IMR-90 (cell line): ENCODE measurements around the gene ANGEL1. TPM values are rescaled to one million over a fixed set of nuclear protein-coding genes. Genes with fewer than 3 reads are reported as not detected.

Experiments used
- ATAC-seq: fragments of 200-7000 bp; cut with Tn5 transposase; 2 replicates; pipeline ENCODE4 v1.9.1; 2020; ENCODE audit warnings: low read depth, mild to moderate bottlenecking, moderate library complexity
- BruUV-seq: library from RNA; stranded (reverse); fragments of 400-500 nt; replicated peaks from 2 replicates; lab custom pipeline; 2021; lab: Mats Ljungman, UMichigan
- CTCF ChIA-PET: fragments of 300-600 bp; formaldehyde crosslinking; extraction: SDS; loops from one replicate; lab custom pipeline; 2021; ENCODE audit warnings: antibody characterized with exemption; lab: Yijun Ruan, JAX
- POLR2A ChIA-PET: fragments of 300-600 bp; sonication (Branson Sonifier 250); formaldehyde crosslinking; loops from one replicate; lab custom pipeline; 2022; ENCODE audit warnings: antibody characterized with exemption; ENCODE audit not compliant: unreplicated experiment; lab: Charles Lee
- DNase-seq: peaks from one replicate; pipeline ENCODE4 v3.0.0; 2013
- H2AFZ ChIP-seq: replicated peaks from 2 replicates; pipeline ENCODE3; 2013; ENCODE audit warnings: low read length, mild to moderate bottlenecking; ENCODE audit not compliant: poor library complexity
- H2AK5ac ChIP-seq: 2 replicates; pipeline ENCODE4 v1.6.1; 2013; ENCODE audit warnings: low read depth, low read length, inconsistent platforms
- H2AK9ac ChIP-seq: replicated peaks from 2 replicates; pipeline ENCODE3; 2013; ENCODE audit warnings: mild to moderate bottlenecking, low read depth, low read length, moderate library complexity; ENCODE audit not compliant: poor library complexity
- H2BK120ac ChIP-seq: 2 replicates; pipeline ENCODE4 v1.6.1; 2013; ENCODE audit warnings: low read depth, low read length, inconsistent platforms
- H2BK15ac ChIP-seq: 3 replicates; pipeline ENCODE4 v1.6.1; 2013; ENCODE audit warnings: low read depth, low read length, inconsistent platforms
- H2BK20ac ChIP-seq: 2 replicates; pipeline ENCODE4 v1.6.1; 2013; ENCODE audit warnings: low read depth, mild to moderate bottlenecking, inconsistent platforms, low read length, moderate library complexity
- H2BK5ac ChIP-seq: 2 replicates; pipeline ENCODE4 v1.6.1; 2013; ENCODE audit warnings: mild to moderate bottlenecking, low read depth, low read length, inconsistent platforms; ENCODE audit not compliant: poor library complexity, severe bottlenecking
- H3K14ac ChIP-seq: replicated peaks from 2 replicates; pipeline ENCODE4 v1.6.1; 2013; ENCODE audit warnings: low read depth, low read length, inconsistent platforms
- H3K18ac ChIP-seq: 2 replicates; pipeline ENCODE4 v1.6.1; 2013; ENCODE audit warnings: low read depth, low read length, control low read depth
- H3K23ac ChIP-seq: 2 replicates; pipeline ENCODE4 v1.6.1; 2013; ENCODE audit warnings: low read depth, low read length, inconsistent platforms
- H3K27ac ChIP-seq: 2 replicates; pipeline ENCODE4 v1.5.1; 2013; ENCODE audit warnings: mild to moderate bottlenecking, control low read depth, low read length; ENCODE audit not compliant: insufficient read depth
- H3K27me3 ChIP-seq: 2 replicates; pipeline ENCODE4 v1.6.1; 2013; ENCODE audit warnings: low read length; ENCODE audit not compliant: control insufficient read depth, insufficient read depth
- H3K36me3 ChIP-seq: 2 replicates; pipeline ENCODE4 v1.6.1; 2013; ENCODE audit warnings: low read length, mixed read lengths; ENCODE audit not compliant: control insufficient read depth, insufficient read depth
- H3K4ac ChIP-seq: 2 replicates; pipeline ENCODE4 v1.6.1; 2013; ENCODE audit warnings: low read depth, low read length, inconsistent platforms
- H3K4me1 ChIP-seq: 2 replicates; pipeline ENCODE4 v1.6.1; 2013; ENCODE audit warnings: low read length, mixed read lengths; ENCODE audit not compliant: control insufficient read depth, insufficient read depth
- H3K4me2 ChIP-seq: 2 replicates; pipeline ENCODE4 v1.6.1; 2013; ENCODE audit warnings: low read depth, mild to moderate bottlenecking, control low read depth, low read length, moderate library complexity
- H3K4me3 ChIP-seq: 2 replicates; pipeline ENCODE4 v1.5.1; 2013; ENCODE audit warnings: low read depth, mild to moderate bottlenecking, control low read depth, low read length, moderate library complexity; ENCODE audit not compliant: insufficient read depth
- H3K56ac ChIP-seq: 2 replicates; pipeline ENCODE4 v1.6.1; 2013; ENCODE audit warnings: low read length, inconsistent platforms; ENCODE audit not compliant: insufficient read depth; ENCODE audit errors: extremely low read depth
- H3K79me1 ChIP-seq, 2 experiments: 2 replicates each; pipeline ENCODE4 v1.6.1; 2013; ENCODE audit warnings: low read length in 2 of 2, inconsistent platforms in 1 of 2, low read depth in 1 of 2
- H3K9ac ChIP-seq: 2 replicates; pipeline ENCODE4 v1.6.1; 2013; ENCODE audit warnings: low read depth, low read length, control low read depth
- H3K9me1 ChIP-seq: 2 replicates; pipeline ENCODE4 v1.6.1; 2013; ENCODE audit warnings: low read length, inconsistent platforms; ENCODE audit not compliant: insufficient read depth
- H3K9me3 ChIP-seq: 2 replicates; pipeline ENCODE4 v1.6.1; 2013; ENCODE audit warnings: low read length; ENCODE audit not compliant: control insufficient read depth, insufficient read depth
- H4K20me1 ChIP-seq: 2 replicates; pipeline ENCODE4 v1.6.1; 2013; ENCODE audit warnings: low read length, inconsistent platforms; ENCODE audit not compliant: insufficient read depth
- H4K5ac ChIP-seq: 2 replicates; pipeline ENCODE4 v1.6.1; 2013; ENCODE audit warnings: mild to moderate bottlenecking, low read depth, low read length, control low read depth
- H4K8ac ChIP-seq, 2 experiments: 2 replicates each; pipeline ENCODE4 v1.6.1; 2013; ENCODE audit warnings: low read depth in 2 of 2, low read length in 2 of 2, control low read depth in 1 of 2, inconsistent platforms in 1 of 2
- H4K91ac ChIP-seq: 2 replicates; pipeline ENCODE4 v1.6.1; 2013; ENCODE audit warnings: low read depth, low read length, inconsistent platforms; ENCODE audit not compliant: insufficient read depth
- BHLHE40 ChIP-seq: fragments of 150-350 bp; IDR thresholded peaks from 2 replicates; pipeline ENCODE4 v1.6.1; 2016; ENCODE audit warnings: mild to moderate bottlenecking, low read depth, low read length
- CEBPB ChIP-seq: IDR thresholded peaks from 2 replicates; pipeline ENCODE4 v1.6.1; 2012; ENCODE audit warnings: low read depth, low read length, improper control_type of control experiment
- CHD1 ChIP-seq: IDR thresholded peaks from 2 replicates; pipeline ENCODE4 v1.6.1; 2012; ENCODE audit warnings: low read depth, low read length, improper control_type of control experiment
- FOS ChIP-seq: fragments of 150-350 bp; IDR thresholded peaks from 2 replicates; pipeline ENCODE4 v1.6.1; 2016; ENCODE audit warnings: low read depth, low read length
- MAFK ChIP-seq: IDR thresholded peaks from 2 replicates; pipeline ENCODE4 v1.6.1; 2012; ENCODE audit warnings: low read depth, low read length, improper control_type of control experiment
- MAZ ChIP-seq: IDR thresholded peaks from 2 replicates; pipeline ENCODE4 v1.6.1; 2012; ENCODE audit warnings: low read depth, mild to moderate bottlenecking, low read length, improper control_type of control experiment, moderate library complexity, borderline replicate concordance
- MXI1 ChIP-seq: IDR thresholded peaks from 2 replicates; pipeline ENCODE4 v1.6.1; 2012; ENCODE audit warnings: low read depth, mild to moderate bottlenecking, low read length, moderate library complexity, borderline replicate concordance
- NFE2L2 ChIP-seq: fragments of 150-350 bp; IDR thresholded peaks from 2 replicates; pipeline ENCODE4 v1.6.1; 2016; ENCODE audit warnings: low read depth, mild to moderate bottlenecking, low read length
- POLR2A ChIP-seq: IDR thresholded peaks from 2 replicates; pipeline ENCODE4 v1.6.1; 2012; ENCODE audit warnings: mild to moderate bottlenecking, low read depth, low read length
- RAD21 ChIP-seq: IDR thresholded peaks from 2 replicates; pipeline ENCODE4 v1.6.1; 2012; ENCODE audit warnings: low read length, improper control_type of control experiment
- RCOR1 ChIP-seq: IDR thresholded peaks from 2 replicates; pipeline ENCODE4 v1.6.1; 2012; ENCODE audit warnings: mild to moderate bottlenecking, low read length, improper control_type of control experiment; ENCODE audit not compliant: insufficient replicate concordance
- RFX5 ChIP-seq: IDR thresholded peaks from 2 replicates; pipeline ENCODE4 v1.8.0; 2012; ENCODE audit warnings: low read depth, mild to moderate bottlenecking, low read length, moderate library complexity
- SMC3 ChIP-seq: fragments of 150-350 bp; IDR thresholded peaks from 2 replicates; pipeline ENCODE4 v1.6.1; 2016; ENCODE audit warnings: low read depth, mild to moderate bottlenecking, antibody characterized with exemption, low read length, moderate library complexity
- USF2 ChIP-seq: fragments of 150-350 bp; IDR thresholded peaks from 2 replicates; pipeline ENCODE4 v1.6.1; 2017; ENCODE audit warnings: mild to moderate bottlenecking, antibody characterized with exemption, low read length, low read depth
- WGBS, 2 experiments: methylation state at CpG; one replicate each; pipeline versions ENCODE4 v1.1.5 to v1.1.7; 2013; ENCODE audit warnings: missing lambda C conversion rate in 2 of 2; ENCODE audit not compliant: insufficient read length in 1 of 2; ENCODE audit errors: extremely low coverage in 2 of 2; 5-methylcytosine and 5-hydroxymethylcytosine counted together
- dilution Hi-C: fragments of 300-500 bp; cut with HindIII; formaldehyde crosslinking; loops from one replicate; pipeline ENCODE4 v1.14.3; 2018; ENCODE audit warnings: low sequenced_read_pairs; ENCODE audit not compliant: unreplicated experiment
- in situ Hi-C: fragments of 300-500 bp; cut with MboI; formaldehyde crosslinking; loops from 3 replicates; pipeline ENCODE4 v1.14.3; 2019; ENCODE audit warnings: low sequenced_read_pairs, inconsistent platforms, mixed read lengths
- intact Hi-C: fragments of 100-400 bp; cut with micrococcal nuclease; formaldehyde crosslinking; loops from 2 replicates; pipeline ENCODE4 v1.10.0; 2022
- polyA plus RNA-seq, 3 experiments: library from polyadenylated mRNA; depleted of rRNA; stranded (reverse); fragments of >200 nt; gene quantifications; 2 replicates each; pipeline ENCODE4 v1.2.3, GENCODE V29; 2012; ENCODE audit warnings: low replicate concordance in 1 of 3
- total RNA-seq: library from RNA; depleted of rRNA; stranded (reverse); fragments of >200 nt; gene quantifications from 2 replicates; pipeline ENCODE4 v1.2.3, GENCODE V29; 2012
- TF ChIP-seq, protein P1 (sequence below): fragments of 150-350 bp; IDR thresholded peaks from 2 replicates; pipeline ENCODE4 v1.6.1; 2016; ENCODE audit warnings: low read depth, mild to moderate bottlenecking, low read length, moderate library complexity, borderline replicate concordance
- TF ChIP-seq, protein P2 (sequence below): conservative IDR thresholded peaks from 2 replicates; pipeline ENCODE4 v1.5.1; 2012; ENCODE audit warnings: mild to moderate bottlenecking, low read depth, low read length, improper control_type of control experiment

ANGEL1 gene
- total and polyA plus RNA-seq, 2 of the 4 experiments (the other 2 are of a cell fraction) = 4.1 to 10.0 TPM

GRCh38 chr14:76832503-76832988 is 19.9 kb upstream of the ANGEL1 start:
- no peak overlapping the region for H2BK5ac ChIP-seq
- no peaks in the 10 kb centered on the region for H3K4me1 ChIP-seq
- no peak overlapping the region for H3K27ac ChIP-seq
- H2AK5ac ChIP-seq = no peak overlapping the region
- no peak overlapping the region for H2AFZ ChIP-seq
- H3K9ac ChIP-seq = no peak overlapping the region
- H3K79me1 ChIP-seq = no peaks in the 10 kb centered on the region
- no peak for DNase-seq
- intact Hi-C loops = no loop called here
- in situ Hi-C loops = no loop called here
- no peak overlapping the region for H3K23ac ChIP-seq
- dilution Hi-C loops = no loop called here
- ATAC-seq = no peak
- 29% methylated on average over 1 of the region's 1 CpG; no CpG with 5 or more reads in 1 of the 2 experiments for WGBS, 2 experiments
- no peak overlapping the region for H2BK20ac ChIP-seq
- H3K14ac ChIP-seq = no peak overlapping the region
- no peak overlapping the region for H3K18ac ChIP-seq
- no peak overlapping the region for H2AK9ac ChIP-seq
- H2BK15ac ChIP-seq = no peak overlapping the region
- H3K9me1 ChIP-seq = no peaks in the 10 kb centered on the region
- H3K4me2 ChIP-seq = no peak overlapping the region
- no peak overlapping the region for H4K5ac ChIP-seq
- H3K9me3 ChIP-seq = no peaks in the 10 kb centered on the region
- H4K8ac ChIP-seq = no peak overlapping the region
- no TSS peak for BruUV-seq
- TF ChIP-seq CEBPB (no peak), USF2 (no peak), MAFK (no peak), POLR2A (no peak), RFX5 (no peak), RAD21 (no peak), RCOR1 (no peak), SMC3 (no peak), FOS (no peak), MXI1 (no peak), NFE2L2 (no peak), CHD1 (no peak), MAZ (no peak), BHLHE40 (no peak)
- TF ChIP-seq, protein P1, sequence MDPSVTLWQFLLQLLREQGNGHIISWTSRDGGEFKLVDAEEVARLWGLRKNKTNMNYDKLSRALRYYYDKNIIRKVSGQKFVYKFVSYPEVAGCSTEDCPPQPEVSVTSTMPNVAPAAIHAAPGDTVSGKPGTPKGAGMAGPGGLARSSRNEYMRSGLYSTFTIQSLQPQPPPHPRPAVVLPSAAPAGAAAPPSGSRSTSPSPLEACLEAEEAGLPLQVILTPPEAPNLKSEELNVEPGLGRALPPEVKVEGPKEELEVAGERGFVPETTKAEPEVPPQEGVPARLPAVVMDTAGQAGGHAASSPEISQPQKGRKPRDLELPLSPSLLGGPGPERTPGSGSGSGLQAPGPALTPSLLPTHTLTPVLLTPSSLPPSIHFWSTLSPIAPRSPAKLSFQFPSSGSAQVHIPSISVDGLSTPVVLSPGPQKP = no peak
- TF ChIP-seq, protein P2, sequence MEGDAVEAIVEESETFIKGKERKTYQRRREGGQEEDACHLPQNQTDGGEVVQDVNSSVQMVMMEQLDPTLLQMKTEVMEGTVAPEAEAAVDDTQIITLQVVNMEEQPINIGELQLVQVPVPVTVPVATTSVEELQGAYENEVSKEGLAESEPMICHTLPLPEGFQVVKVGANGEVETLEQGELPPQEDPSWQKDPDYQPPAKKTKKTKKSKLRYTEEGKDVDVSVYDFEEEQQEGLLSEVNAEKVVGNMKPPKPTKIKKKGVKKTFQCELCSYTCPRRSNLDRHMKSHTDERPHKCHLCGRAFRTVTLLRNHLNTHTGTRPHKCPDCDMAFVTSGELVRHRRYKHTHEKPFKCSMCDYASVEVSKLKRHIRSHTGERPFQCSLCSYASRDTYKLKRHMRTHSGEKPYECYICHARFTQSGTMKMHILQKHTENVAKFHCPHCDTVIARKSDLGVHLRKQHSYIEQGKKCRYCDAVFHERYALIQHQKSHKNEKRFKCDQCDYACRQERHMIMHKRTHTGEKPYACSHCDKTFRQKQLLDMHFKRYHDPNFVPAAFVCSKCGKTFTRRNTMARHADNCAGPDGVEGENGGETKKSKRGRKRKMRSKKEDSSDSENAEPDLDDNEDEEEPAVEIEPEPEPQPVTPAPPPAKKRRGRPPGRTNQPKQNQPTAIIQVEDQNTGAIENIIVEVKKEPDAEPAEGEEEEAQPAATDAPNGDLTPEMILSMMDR = no peak
- H3K4me3 ChIP-seq = no peak overlapping the region
- H3K36me3 ChIP-seq = no peaks in the 10 kb centered on the region
- H3K4ac ChIP-seq = no peak overlapping the region
- no peak overlapping the region for H3K56ac ChIP-seq
- CTCF ChIA-PET = interaction anchor here (0.6 kb wide), 1 partner anchor 39 kb away, joined by 4 read pairs; no protein-coding TSS in a partner anchor
- H2BK120ac ChIP-seq = no peak overlapping the region
- peaks cover 21% of the 10 kb centered on the region for H3K27me3 ChIP-seq
- H4K20me1 ChIP-seq = no peaks in the 10 kb centered on the region
- no peak overlapping the region for H4K91ac ChIP-seq
- POLR2A ChIA-PET = no interaction called here
